Activated CD8-positive, alpha-beta T cell treated with anti-CD3 and anti-CD28 coated beads, Interleukin-2, amount 10 ng/mL, durations not matched to agents 7 days and 5 days (primary cell): Measurements from ENCODE around the gene CTSW. TPM values are rescaled to one million over a fixed set of nuclear protein-coding genes. Genes with fewer than 3 reads are reported as not detected.
A peak's percentile ranks its signal among the peaks of the same experiment; 100 is the strongest.

Experiments used
- ATAC-seq: fragments of 150-1000 bp; cut with Tn5 transposase; one replicate; pipeline ENCODE4 v1.10.0; 2021; ENCODE audit warnings: moderate library complexity
- CTCF ChIA-PET: fragments of 350-600 bp; sonication (Branson Sonifier 250); formaldehyde crosslinking; loops from one replicate; lab custom pipeline; 2021; ENCODE audit warnings: antibody characterized with exemption; lab: Charles Lee
- POLR2A ChIA-PET: fragments of 350-600 bp; sonication (Branson Sonifier 250); formaldehyde crosslinking; loops from one replicate; lab custom pipeline; 2021; ENCODE audit warnings: antibody characterized with exemption; lab: Charles Lee
- DNase-seq: peaks from one replicate; pipeline ENCODE4 v3.0.0-alpha.2; 2020
- H3K27ac Mint-ChIP-seq: one replicate; pipeline ENCODE4 v1.8.0; 2021; ENCODE audit warnings: mild to moderate bottlenecking, mixed read lengths
- H3K27me3 Mint-ChIP-seq: one replicate; pipeline ENCODE4 v1.8.0; 2021; ENCODE audit warnings: low read depth, mixed read lengths
- H3K36me3 Mint-ChIP-seq: one replicate; pipeline ENCODE4 v1.8.0; 2021; ENCODE audit warnings: low read depth, mixed read lengths
- H3K4me1 Mint-ChIP-seq: one replicate; pipeline ENCODE4 v1.8.0; 2021; ENCODE audit warnings: low read depth, mixed read lengths
- H3K4me3 Mint-ChIP-seq: one replicate; pipeline ENCODE4 v1.8.0; 2021; ENCODE audit warnings: mild to moderate bottlenecking, mixed read lengths
- H3K9me3 Mint-ChIP-seq: one replicate; pipeline ENCODE4 v1.8.0; 2022; ENCODE audit warnings: mixed read lengths; ENCODE audit not compliant: insufficient read depth
- total RNA-seq, 2 experiments: library from RNA; stranded (reverse); gene quantifications; one replicate each; pipeline ENCODE4 v1.2.3, GENCODE V29; 2021

CTSW gene
- total RNA-seq, 2 experiments from 2014 or later: 381 to 413 TPM

- POLR2A ChIA-PET: interaction anchor here (0.6 to 2.3 kb wide), 10 partner anchors 9 to 59 kb away, joined by 3 to 18 read pairs (median 3); partner anchors contain the start of gene CCDC85B
- Mint-ChIP-seq H3K9me3 (no peaks in the 10 kb centered on the region), H3K27me3 (no peaks in the 10 kb centered on the region), H3K4me3 (peak within 1 kb of the TSS; percentile 94), H3K36me3 (peaks cover 39% of the 10 kb centered on the region), H3K27ac (peak within 1 kb of the TSS; percentile 91), H3K4me1 (peaks cover 44% of the 10 kb centered on the region)
- DNase-seq (no peak), ATAC-seq (peak; percentile 65)
- CTCF ChIA-PET: interaction anchor here (0.6 to 2.1 kb wide), 8 partner anchors 9 to 126 kb away, joined by 3 to 22 read pairs (median 6); partner anchors contain the start of genes CCDC85B, FIBP and FOSL1
Observed at GRCh38 chr11:65918211-65919140, 38.8 kb downstream of the CTSW start, which contains the start of gene C11orf68. Gene C11orf68, minus strand, starts transcription at chr11:65919062. Its CDS starts 31 bp downstream, at chr11:65919031.

DNA sequence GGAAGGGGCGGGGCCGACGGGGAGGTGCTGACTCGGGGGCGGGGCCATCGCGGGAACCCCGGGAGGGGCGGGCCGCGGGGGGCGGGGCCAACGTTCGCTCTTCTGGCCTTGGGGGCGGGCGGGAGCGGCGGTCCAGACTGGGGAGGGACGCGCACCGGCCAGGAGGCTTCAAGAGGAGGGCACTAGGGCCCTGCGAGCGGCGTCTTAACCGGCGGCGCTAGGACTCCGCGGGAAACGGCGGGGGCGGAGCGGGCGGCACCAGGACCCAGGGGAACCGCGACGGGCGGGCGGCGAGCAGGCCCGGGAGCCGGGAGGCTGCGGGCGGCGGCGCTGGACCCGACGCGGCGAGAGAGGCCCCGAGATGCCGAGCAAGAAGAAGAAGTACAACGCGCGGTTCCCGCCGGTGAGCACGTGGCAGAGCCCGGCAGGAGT is 39.5 kb downstream of the CTSW start, which contains the start of gene DRAP1:
TSS of gene DRAP1 (plus strand) at position 286 of the 432 bp plus-strand sequence. CDS start at position 362, 76 bp downstream.
- peak within 1 kb of the TSS; percentile 91 for H3K27ac Mint-ChIP-seq
- H3K4me1 Mint-ChIP-seq: peaks cover 44% of the 10 kb centered on the region
- peak; percentile 99 for DNase-seq
- ATAC-seq: peak; percentile 95
- H3K9me3 Mint-ChIP-seq: no peaks in the 10 kb centered on the region
- peaks cover 43% of the 10 kb centered on the region for H3K36me3 Mint-ChIP-seq
- ChIA-PET CTCF (interaction anchor here (1.5 to 2.1 kb wide), 4 partner anchors 10 to 34 kb away, joined by 6 to 22 read pairs (median 8); partner anchors contain the start of genes CCDC85B and FIBP), POLR2A (interaction anchor here (1.2 to 2.3 kb wide), 5 partner anchors 9 to 60 kb away, joined by 3 to 18 read pairs (median 7); partner anchors contain the start of gene CCDC85B)
- H3K4me3 Mint-ChIP-seq: peak within 1 kb of the TSS; percentile 94
- no peaks in the 10 kb centered on the region for H3K27me3 Mint-ChIP-seq

GRCh38 chr11:65919573-65920371 is 40.1 kb downstream of the CTSW start:
- no peaks in the 10 kb centered on the region for H3K9me3 Mint-ChIP-seq
- H3K4me3 Mint-ChIP-seq: peak overlapping the region; percentile 94
- POLR2A ChIA-PET: interaction anchor here (0.9 to 1.4 kb wide), 4 partner anchors 12 to 60 kb away, joined by 3 to 5 read pairs (median 3); partner anchors contain the start of genes CCDC85B and FIBP
- peaks cover 44% of the 10 kb centered on the region for H3K4me1 Mint-ChIP-seq
- H3K36me3 Mint-ChIP-seq: peaks cover 46% of the 10 kb centered on the region
- H3K27me3 Mint-ChIP-seq: no peaks in the 10 kb centered on the region
- ATAC-seq: peak; percentile 52
- peak overlapping the region; percentile 91 for H3K27ac Mint-ChIP-seq
- CTCF ChIA-PET: interaction anchor here (1.2 to 1.7 kb wide), 2 partner anchors 17 to 32 kb away, joined by 3 to 6 read pairs; partner anchors contain the start of gene FIBP
- peak; percentile 71 for DNase-seq

GRCh38 chr11:65920372-65920802 is 40.8 kb downstream of the CTSW start:
- Mint-ChIP-seq H3K27me3 (no peaks in the 10 kb centered on the region), H3K36me3 (peaks cover 47% of the 10 kb centered on the region), H3K4me3 (peak overlapping the region; percentile 94), H3K4me1 (peaks cover 46% of the 10 kb centered on the region), H3K9me3 (no peaks in the 10 kb centered on the region), H3K27ac (peak overlapping the region; percentile 91)
- ChIA-PET CTCF (interaction anchor here (1.2 to 1.7 kb wide), 2 partner anchors 16 to 33 kb away, joined by 3 to 6 read pairs; partner anchors contain the start of gene FIBP), POLR2A (interaction anchor here (0.9 to 1.4 kb wide), 4 partner anchors 11 to 61 kb away, joined by 3 to 5 read pairs (median 3); partner anchors contain the start of genes CCDC85B and FIBP)
- DNase-seq (no peak), ATAC-seq (no peak)

- H3K27me3 Mint-ChIP-seq: no peaks in the 10 kb centered on the region
- H3K9me3 Mint-ChIP-seq: no peaks in the 10 kb centered on the region
- H3K4me3 Mint-ChIP-seq: peak overlapping the region; percentile 94
- ATAC-seq (no peak), DNase-seq (no peak)
- H3K36me3 Mint-ChIP-seq: peaks cover 47% of the 10 kb centered on the region
- ChIA-PET CTCF (interaction anchor here (1.2 to 2.4 kb wide), 3 partner anchors 15 to 36 kb away, joined by 3 to 10 read pairs (median 6); partner anchors contain the start of gene FIBP), POLR2A (interaction anchor here (0.7 to 1.0 kb wide), 2 partner anchors 31 kb away, joined by 3 read pairs; partner anchors contain the start of gene CCDC85B)
- peaks cover 45% of the 10 kb centered on the region for H3K4me1 Mint-ChIP-seq
- H3K27ac Mint-ChIP-seq: peak overlapping the region; percentile 91
Observed at GRCh38 chr11:65921033-65921555, 41.5 kb downstream of the CTSW start.

GRCh38 chr11:65921876-65922275 is 42.2 kb downstream of the CTSW start:
- Mint-ChIP-seq H3K36me3 (peaks cover 40% of the 10 kb centered on the region), H3K27me3 (no peaks in the 10 kb centered on the region), H3K9me3 (no peaks in the 10 kb centered on the region), H3K4me3 (peak overlapping the region; percentile 43), H3K4me1 (peaks cover 41% of the 10 kb centered on the region), H3K27ac (peak overlapping the region; percentile 61)
- DNase-seq (no peak), ATAC-seq (no peak)
- ChIA-PET CTCF (interaction anchor here (1.1 to 2.4 kb wide), 2 partner anchors 33 to 37 kb away, joined by 7 to 10 read pairs; partner anchors contain the start of gene FIBP), POLR2A (interaction anchor here (0.7 to 1.2 kb wide), 2 partner anchors 11 to 32 kb away, joined by 3 to 4 read pairs; partner anchors contain the start of gene CCDC85B)

- Mint-ChIP-seq H3K9me3 (no peaks in the 10 kb centered on the region), H3K36me3 (peaks cover 37% of the 10 kb centered on the region), H3K4me3 (peak overlapping the region; percentile 43), H3K27ac (peak overlapping the region; percentile 71), H3K27me3 (no peaks in the 10 kb centered on the region), H3K4me1 (peaks cover 42% of the 10 kb centered on the region)
- CTCF ChIA-PET: interaction anchor here (0.7 to 2.4 kb wide), 3 partner anchors 32 to 38 kb away, joined by 4 to 10 read pairs (median 7); partner anchors contain the start of genes CCDC85B and FIBP
- POLR2A ChIA-PET: interaction anchor here (0.9 to 1.2 kb wide), 3 partner anchors 8 to 45 kb away, joined by 4 read pairs; no protein-coding TSS in a partner anchor
- no peak for ATAC-seq
- DNase-seq: no peak
Observed at GRCh38 chr11:65922565-65922964, 42.9 kb downstream of the CTSW start.

DNA sequence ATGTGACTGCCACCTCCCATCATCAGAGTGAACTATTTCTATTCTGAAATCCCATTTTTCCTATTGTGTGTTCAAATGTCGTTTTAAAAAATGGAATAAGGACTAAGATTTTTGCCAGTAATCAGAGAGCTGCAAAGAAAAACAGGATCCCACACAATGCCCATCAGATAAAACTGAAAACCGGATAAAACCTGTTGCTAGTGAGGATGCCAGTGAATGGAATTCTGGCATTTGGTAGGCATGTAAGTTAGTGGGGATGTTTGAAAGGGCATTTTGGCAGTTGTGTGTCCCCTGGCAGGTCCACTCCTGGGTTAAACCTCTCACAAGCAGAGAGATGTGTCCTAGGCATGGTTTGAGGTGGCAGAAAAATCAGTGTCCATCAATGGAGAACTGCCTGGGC is 45.8 kb downstream of the CTSW start:
- Mint-ChIP-seq H3K4me3 (no peak overlapping the region), H3K9me3 (no peaks in the 10 kb centered on the region), H3K4me1 (peaks cover 58% of the 10 kb centered on the region), H3K36me3 (peaks cover 40% of the 10 kb centered on the region), H3K27me3 (no peaks in the 10 kb centered on the region), H3K27ac (peak overlapping the region; percentile 37)
- DNase-seq: no peak
- ATAC-seq: no peak
- POLR2A ChIA-PET: interaction anchor here (0.6 to 0.9 kb wide), 2 partner anchors 10 to 11 kb away, joined by 3 read pairs; no protein-coding TSS in a partner anchor
- CTCF ChIA-PET: interaction anchor here (4.3 kb wide), 1 partner anchor 36 kb away, joined by 33 read pairs; the partner anchor contains the start of genes CCDC85B and FIBP

DNA sequence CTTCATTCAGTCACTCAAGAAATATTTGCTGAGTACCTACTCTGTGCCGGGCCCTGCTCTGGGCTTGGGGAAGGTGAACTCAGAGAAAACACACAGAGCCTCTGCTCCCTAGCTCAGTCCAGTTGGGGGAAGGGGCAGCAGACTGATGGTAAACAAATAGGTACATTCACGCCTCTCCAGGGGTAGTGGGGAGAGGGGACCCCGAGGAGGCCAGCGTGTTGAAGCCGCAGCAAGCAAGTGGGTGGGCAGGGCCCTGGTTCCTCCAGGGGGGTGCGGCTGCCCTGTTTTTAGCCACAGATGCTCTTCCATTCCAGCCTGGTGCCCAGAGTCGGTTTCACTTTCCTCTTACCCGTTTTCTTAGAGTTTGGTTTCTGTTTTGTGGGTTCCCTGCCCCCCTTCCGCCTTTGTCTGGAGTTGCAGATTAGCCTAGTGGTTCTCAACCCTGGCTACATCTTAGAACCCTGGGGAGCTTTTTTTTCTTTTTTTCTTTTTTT is 48.3 kb downstream of the CTSW start:
- ChIA-PET POLR2A (interaction anchor here (0.6 to 1.3 kb wide), 18 partner anchors 9 to 118 kb away, joined by 3 to 7 read pairs (median 3); partner anchors contain the start of genes BANF1, C11orf68, CCDC85B and CFL1), CTCF (interaction anchor here (0.9 to 4.3 kb wide), 10 partner anchors 15 to 216 kb away, joined by 3 to 33 read pairs (median 4); partner anchors contain the start of genes CCDC85B, FIBP, KAT5 and MUS81)
- peak overlapping the region; percentile 96 for H3K27ac Mint-ChIP-seq
- peak; percentile 93 for DNase-seq
- ATAC-seq: peak; percentile 89
- H3K9me3 Mint-ChIP-seq: no peaks in the 10 kb centered on the region
- peaks cover 25% of the 10 kb centered on the region for H3K36me3 Mint-ChIP-seq
- peaks cover 61% of the 10 kb centered on the region for H3K4me1 Mint-ChIP-seq
- no peaks in the 10 kb centered on the region for H3K27me3 Mint-ChIP-seq
- H3K4me3 Mint-ChIP-seq: peak overlapping the region; percentile 73
